NK-92 treated with Interleukin-12 subunit alpha and Interleukin-12 subunit beta, amount 100 ng/mL, for 24 hours (cell line): ENCODE measurements around the gene ST8SIA6.

Experiments used
- DNase-seq: peaks from one replicate; lab custom pipeline; 2025; lab: John Stamatoyannopoulos, UW

The ST8SIA6 gene

GRCh38 chr10:17385066-17385465, 69.3 kb downstream of the ST8SIA6 start:
- DNase-seq: no peak

- no peak for DNase-seq
These were observed 70.4 kb downstream of the ST8SIA6 start for GRCh38 chr10:17383801-17384555.

GRCh38 chr10:17381502-17382142, 72.8 kb downstream of the ST8SIA6 start:
- no peak for DNase-seq

GRCh38 chr10:17380888-17381287, 73.5 kb downstream of the ST8SIA6 start:
- DNase-seq: no peak

- DNase-seq: no peak
These were observed 74.4 kb downstream of the ST8SIA6 start for GRCh38 chr10:17380016-17380415.

- no peak for DNase-seq
These were observed 75.2 kb downstream of the ST8SIA6 start for GRCh38 chr10:17379151-17379690.

GRCh38 chr10:17375936-17376584, 78.3 kb downstream of the ST8SIA6 start:
- peak; percentile 5 for DNase-seq

GRCh38 chr10:17368708-17369272, 85.6 kb downstream of the ST8SIA6 start:
- DNase-seq: no peak

GRCh38 chr10:17366705-17367104, 87.7 kb downstream of the ST8SIA6 start:
- no peak for DNase-seq

- no peak for DNase-seq
These were observed 89.0 kb downstream of the ST8SIA6 start for GRCh38 chr10:17365402-17365801.

- no peak for DNase-seq
These were observed 95.9 kb downstream of the ST8SIA6 start for GRCh38 chr10:17358461-17358860.

- no peak for DNase-seq
These were observed 96.6 kb downstream of the ST8SIA6 start for GRCh38 chr10:17357781-17358180.

- no peak for DNase-seq
These were observed 97.6 kb downstream of the ST8SIA6 start for GRCh38 chr10:17356820-17357219.

GRCh38 chr10:17354781-17355180, 99.6 kb downstream of the ST8SIA6 start:
- DNase-seq: no peak

GRCh38 chr10:17353568-17354300, 100.7 kb downstream of the ST8SIA6 start:
- no peak for DNase-seq

GRCh38 chr10:17352583-17352982, 101.8 kb downstream of the ST8SIA6 start:
- DNase-seq: no peak

- no peak for DNase-seq
These were observed 102.9 kb downstream of the ST8SIA6 start for GRCh38 chr10:17351506-17351905.

GRCh38 chr10:17349717-17350116, 104.7 kb downstream of the ST8SIA6 start:
- no peak for DNase-seq

GRCh38 chr10:17348501-17349349, 105.7 kb downstream of the ST8SIA6 start:
- no peak for DNase-seq

GRCh38 chr10:17348011-17348500, 106.3 kb downstream of the ST8SIA6 start:
- no peak for DNase-seq

GRCh38 chr10:17344206-17344605, 110.2 kb downstream of the ST8SIA6 start:
- DNase-seq: no peak
